HEK293 (cell line): ENCODE results near the gene DCAF4.

Experiments used
- BCL11A ChIP-seq: fragments of 450-650 bp; formaldehyde crosslinking; IDR thresholded peaks from 2 replicates; pipeline ENCODE4 v1.5.1; 2016; ENCODE audit warnings: low read depth, missing biosample characterization, missing genetic modification characterization
- EGR2 ChIP-seq: fragments of 450-650 bp; formaldehyde crosslinking; IDR thresholded peaks from 2 replicates; pipeline ENCODE4 v1.5.1; 2016; ENCODE audit warnings: low read depth, missing biosample characterization, missing genetic modification characterization
- FEZF1 ChIP-seq: fragments of 450-650 bp; formaldehyde crosslinking; IDR thresholded peaks from 2 replicates; pipeline ENCODE4 v1.5.1; 2016; ENCODE audit warnings: missing biosample characterization, missing genetic modification characterization
- KLF1 ChIP-seq: fragments of 450-650 bp; formaldehyde crosslinking; IDR thresholded peaks from 2 replicates; pipeline ENCODE4 v1.5.1; 2016; ENCODE audit warnings: missing biosample characterization, missing genetic modification characterization
- RBAK ChIP-seq: fragments of 450-650 bp; formaldehyde crosslinking; IDR thresholded peaks from 2 replicates; pipeline ENCODE4 v1.5.1; 2016; ENCODE audit warnings: missing biosample characterization, missing genetic modification characterization
- SP3 ChIP-seq: fragments of 450-650 bp; formaldehyde crosslinking; IDR thresholded peaks from 2 replicates; pipeline ENCODE4 v1.5.1; 2016; ENCODE audit warnings: missing biosample characterization, missing genetic modification characterization
- ZIC2 ChIP-seq: fragments of 450-650 bp; formaldehyde crosslinking; IDR thresholded peaks from 2 replicates; pipeline ENCODE4 v1.5.1; 2016; ENCODE audit warnings: missing biosample characterization, missing genetic modification characterization
- ZNF133 ChIP-seq: fragments of 450-650 bp; formaldehyde crosslinking; IDR thresholded peaks from 2 replicates; pipeline ENCODE4 v1.5.1; 2016; ENCODE audit warnings: missing biosample characterization, missing genetic modification characterization
- ZNF138 ChIP-seq: fragments of 450-650 bp; formaldehyde crosslinking; IDR thresholded peaks from 2 replicates; pipeline ENCODE4 v1.5.1; 2016; ENCODE audit warnings: missing biosample characterization, missing genetic modification characterization, borderline replicate concordance
- ZNF146 ChIP-seq: fragments of 450-650 bp; formaldehyde crosslinking; IDR thresholded peaks from 2 replicates; pipeline ENCODE4 v1.5.1; 2016; ENCODE audit warnings: missing biosample characterization, missing genetic modification characterization
- ZNF157 ChIP-seq: fragments of 450-650 bp; formaldehyde crosslinking; IDR thresholded peaks from 2 replicates; pipeline ENCODE4 v1.5.1; 2016; ENCODE audit warnings: missing biosample characterization, missing genetic modification characterization
- ZNF169 ChIP-seq: fragments of 450-650 bp; formaldehyde crosslinking; IDR thresholded peaks from 2 replicates; pipeline ENCODE4 v1.5.1; 2016; ENCODE audit warnings: missing biosample characterization, missing genetic modification characterization
- ZNF175 ChIP-seq: fragments of 450-650 bp; formaldehyde crosslinking; IDR thresholded peaks from 2 replicates; pipeline ENCODE4 v1.5.1; 2016; ENCODE audit warnings: missing biosample characterization, missing genetic modification characterization
- ZNF2 ChIP-seq: fragments of 450-650 bp; formaldehyde crosslinking; IDR thresholded peaks from 2 replicates; pipeline ENCODE4 v1.5.1; 2016; ENCODE audit warnings: missing biosample characterization, missing genetic modification characterization
- ZNF292 ChIP-seq: fragments of 450-650 bp; formaldehyde crosslinking; IDR thresholded peaks from 2 replicates; pipeline ENCODE4 v1.5.1; 2016; ENCODE audit warnings: low read depth, missing biosample characterization, missing genetic modification characterization, borderline replicate concordance
- ZNF311 ChIP-seq: fragments of 450-650 bp; formaldehyde crosslinking; IDR thresholded peaks from 2 replicates; pipeline ENCODE4 v1.5.1; 2017; ENCODE audit warnings: missing biosample characterization, missing genetic modification characterization, borderline replicate concordance
- ZNF324 ChIP-seq: fragments of 450-650 bp; formaldehyde crosslinking; IDR thresholded peaks from 2 replicates; pipeline ENCODE4 v1.5.1; 2016; ENCODE audit warnings: missing biosample characterization, missing genetic modification characterization
- ZNF530 ChIP-seq: fragments of 450-650 bp; formaldehyde crosslinking; IDR thresholded peaks from 2 replicates; pipeline ENCODE4 v1.5.1; 2016; ENCODE audit warnings: low read depth, missing biosample characterization, missing genetic modification characterization
- ZNF585B ChIP-seq: fragments of 450-650 bp; formaldehyde crosslinking; IDR thresholded peaks from 2 replicates; pipeline ENCODE4 v1.5.1; 2016; ENCODE audit warnings: missing biosample characterization, missing genetic modification characterization
- ZNF596 ChIP-seq: fragments of 450-650 bp; IDR thresholded peaks from 2 replicates; pipeline ENCODE4 v1.5.0; 2018; ENCODE audit warnings: missing biosample characterization, mild to moderate bottlenecking, missing genetic modification characterization, moderate library complexity
- ZNF654 ChIP-seq: fragments of 450-650 bp; formaldehyde crosslinking; IDR thresholded peaks from 2 replicates; pipeline ENCODE4 v1.5.1; 2016; ENCODE audit warnings: low read depth, missing biosample characterization, missing genetic modification characterization
- ZNF707 ChIP-seq: fragments of 450-650 bp; formaldehyde crosslinking; IDR thresholded peaks from 2 replicates; pipeline ENCODE4 v1.5.1; 2016; ENCODE audit warnings: missing biosample characterization, missing genetic modification characterization
- ZNF843 ChIP-seq: fragments of 450-650 bp; formaldehyde crosslinking; IDR thresholded peaks from 2 replicates; pipeline ENCODE4 v1.5.1; 2016; ENCODE audit warnings: missing biosample characterization, missing genetic modification characterization
- ZSCAN30 ChIP-seq: fragments of 450-650 bp; IDR thresholded peaks from 2 replicates; pipeline ENCODE4 v1.5.1; 2018; ENCODE audit warnings: missing biosample characterization, mild to moderate bottlenecking, missing genetic modification characterization, moderate library complexity
- TF ChIP-seq, protein P1 (sequence below): fragments of 450-650 bp; formaldehyde crosslinking; IDR thresholded peaks from 2 replicates; pipeline ENCODE4 v1.5.1; 2017; ENCODE audit warnings: missing biosample characterization, mild to moderate bottlenecking, missing genetic modification characterization, moderate library complexity
- TF ChIP-seq, protein P2 (sequence below): fragments of 450-650 bp; formaldehyde crosslinking; IDR thresholded peaks from 2 replicates; pipeline ENCODE4 v1.5.1; 2016; ENCODE audit warnings: missing biosample characterization, missing genetic modification characterization
- TF ChIP-seq, protein P3 (sequence below): fragments of 450-650 bp; formaldehyde crosslinking; IDR thresholded peaks from 2 replicates; pipeline ENCODE4 v1.5.1; 2016; ENCODE audit warnings: missing biosample characterization, missing genetic modification characterization
- TF ChIP-seq, protein P4 (sequence below): fragments of 450-650 bp; formaldehyde crosslinking; IDR thresholded peaks from 2 replicates; pipeline ENCODE4 v1.5.1; 2016; ENCODE audit warnings: missing biosample characterization, missing genetic modification characterization
- TF ChIP-seq, protein P5 (sequence below): fragments of 450-650 bp; formaldehyde crosslinking; IDR thresholded peaks from 2 replicates; pipeline ENCODE4 v1.5.0; 2017; ENCODE audit warnings: missing biosample characterization, missing genetic modification characterization, borderline replicate concordance
- TF ChIP-seq, protein P6 (sequence below): fragments of 450-650 bp; formaldehyde crosslinking; IDR thresholded peaks from 2 replicates; pipeline ENCODE4 v1.5.1; 2016; ENCODE audit warnings: missing biosample characterization, missing genetic modification characterization

DCAF4 gene

DNA sequence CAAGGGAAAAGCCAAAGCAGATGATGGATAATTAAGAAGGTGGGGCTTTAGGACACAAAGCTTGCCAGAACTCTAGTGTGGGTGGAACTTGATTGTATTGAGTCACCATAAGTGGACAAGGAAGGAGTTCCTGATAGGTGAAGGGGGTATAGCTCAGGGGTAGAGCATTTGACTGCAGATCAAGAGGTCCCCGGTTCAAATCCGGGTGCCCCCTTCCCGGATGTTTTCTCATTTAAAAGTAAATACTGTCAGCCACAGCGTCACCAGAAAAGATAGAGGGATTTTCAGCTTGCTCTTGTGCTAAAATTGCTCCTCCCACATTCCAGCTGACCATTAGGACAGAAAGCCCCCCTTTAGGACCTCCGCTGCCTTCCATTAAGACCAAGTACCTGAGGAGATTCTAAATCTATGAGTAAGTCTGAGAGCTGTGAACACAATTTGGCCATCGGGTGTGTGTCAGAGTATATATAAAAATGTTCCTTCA lies 36.6 kb downstream of the DCAF4 start (continued):
- TF ChIP-seq ZNF157 (tag by site-specific recombination) (no peak), ZNF843 (no peak), SP3 (tag by site-specific recombination) (peak; percentile 44), ZSCAN30 (tag by site-specific recombination) (peak; percentile 72; the same call in 1 of the 2 replicates), ZNF146 (no peak), RBAK (tag by site-specific recombination) (no peak), ZIC2 (tag by site-specific recombination) (no peak), ZNF324 (no peak), ZNF530 (tag by site-specific recombination) (no peak), ZNF2 (tag by site-specific recombination) (no peak; the same call in 1 of the 2 replicates), ZNF654 (no peak), ZNF585B (tag by site-specific recombination) (no peak), KLF1 (no peak; the same call in 1 of the 2 replicates), ZNF138 (tag by site-specific recombination) (no peak), ZNF292 (tag by site-specific recombination) (no peak), BCL11A (tag by site-specific recombination) (peak; percentile 74; the same call in 1 of the 2 replicates), ZNF133 (no peak), ZNF596 (no peak), ZNF311 (tag by site-specific recombination) (no peak), FEZF1 (tag by site-specific recombination) (no peak), ZNF169 (tag by site-specific recombination) (no peak), ZNF175 (no peak), EGR2 (tag by site-specific recombination) (0 out of 2 replicates have a peak, but pooled peaks have one; percentile 24), ZNF707 (tag by site-specific recombination) (no peak)
- TF ChIP-seq, protein P1, sequence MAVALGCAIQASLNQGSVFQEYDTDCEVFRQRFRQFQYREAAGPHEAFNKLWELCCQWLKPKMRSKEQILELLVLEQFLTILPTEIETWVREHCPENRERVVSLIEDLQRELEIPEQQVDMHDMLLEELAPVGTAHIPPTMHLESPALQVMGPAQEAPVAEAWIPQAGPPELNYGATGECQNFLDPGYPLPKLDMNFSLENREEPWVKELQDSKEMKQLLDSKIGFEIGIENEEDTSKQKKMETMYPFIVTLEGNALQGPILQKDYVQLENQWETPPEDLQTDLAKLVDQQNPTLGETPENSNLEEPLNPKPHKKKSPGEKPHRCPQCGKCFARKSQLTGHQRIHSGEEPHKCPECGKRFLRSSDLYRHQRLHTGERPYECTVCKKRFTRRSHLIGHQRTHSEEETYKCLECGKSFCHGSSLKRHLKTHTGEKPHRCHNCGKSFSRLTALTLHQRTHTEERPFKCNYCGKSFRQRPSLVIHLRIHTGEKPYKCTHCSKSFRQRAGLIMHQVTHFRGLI, result no peak; the same call in 1 of the 2 replicates
- TF ChIP-seq, protein P2, sequence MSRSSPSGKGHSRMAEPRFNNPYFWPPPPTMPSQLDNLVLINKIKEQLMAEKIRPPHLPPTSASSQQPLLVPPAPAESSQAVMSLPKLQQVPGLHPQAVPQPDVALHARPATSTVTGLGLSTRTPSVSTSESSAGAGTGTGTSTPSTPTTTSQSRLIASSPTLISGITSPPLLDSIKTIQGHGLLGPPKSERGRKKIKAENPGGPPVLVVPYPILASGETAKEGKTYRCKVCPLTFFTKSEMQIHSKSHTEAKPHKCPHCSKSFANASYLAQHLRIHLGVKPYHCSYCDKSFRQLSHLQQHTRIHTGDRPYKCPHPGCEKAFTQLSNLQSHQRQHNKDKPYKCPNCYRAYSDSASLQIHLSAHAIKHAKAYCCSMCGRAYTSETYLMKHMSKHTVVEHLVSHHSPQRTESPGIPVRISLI (tag by site-specific recombination), result no peak
- TF ChIP-seq, protein P3, sequence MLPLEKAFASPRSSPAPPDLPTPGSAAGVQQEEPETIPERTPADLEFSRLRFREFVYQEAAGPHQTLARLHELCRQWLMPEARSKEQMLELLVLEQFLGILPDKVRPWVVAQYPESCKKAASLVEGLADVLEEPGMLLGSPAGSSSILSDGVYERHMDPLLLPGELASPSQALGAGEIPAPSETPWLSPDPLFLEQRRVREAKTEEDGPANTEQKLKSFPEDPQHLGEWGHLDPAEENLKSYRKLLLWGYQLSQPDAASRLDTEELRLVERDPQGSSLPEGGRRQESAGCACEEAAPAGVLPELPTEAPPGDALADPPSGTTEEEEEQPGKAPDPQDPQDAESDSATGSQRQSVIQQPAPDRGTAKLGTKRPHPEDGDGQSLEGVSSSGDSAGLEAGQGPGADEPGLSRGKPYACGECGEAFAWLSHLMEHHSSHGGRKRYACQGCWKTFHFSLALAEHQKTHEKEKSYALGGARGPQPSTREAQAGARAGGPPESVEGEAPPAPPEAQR (tag by site-specific recombination), result no peak
- TF ChIP-seq, protein P4, sequence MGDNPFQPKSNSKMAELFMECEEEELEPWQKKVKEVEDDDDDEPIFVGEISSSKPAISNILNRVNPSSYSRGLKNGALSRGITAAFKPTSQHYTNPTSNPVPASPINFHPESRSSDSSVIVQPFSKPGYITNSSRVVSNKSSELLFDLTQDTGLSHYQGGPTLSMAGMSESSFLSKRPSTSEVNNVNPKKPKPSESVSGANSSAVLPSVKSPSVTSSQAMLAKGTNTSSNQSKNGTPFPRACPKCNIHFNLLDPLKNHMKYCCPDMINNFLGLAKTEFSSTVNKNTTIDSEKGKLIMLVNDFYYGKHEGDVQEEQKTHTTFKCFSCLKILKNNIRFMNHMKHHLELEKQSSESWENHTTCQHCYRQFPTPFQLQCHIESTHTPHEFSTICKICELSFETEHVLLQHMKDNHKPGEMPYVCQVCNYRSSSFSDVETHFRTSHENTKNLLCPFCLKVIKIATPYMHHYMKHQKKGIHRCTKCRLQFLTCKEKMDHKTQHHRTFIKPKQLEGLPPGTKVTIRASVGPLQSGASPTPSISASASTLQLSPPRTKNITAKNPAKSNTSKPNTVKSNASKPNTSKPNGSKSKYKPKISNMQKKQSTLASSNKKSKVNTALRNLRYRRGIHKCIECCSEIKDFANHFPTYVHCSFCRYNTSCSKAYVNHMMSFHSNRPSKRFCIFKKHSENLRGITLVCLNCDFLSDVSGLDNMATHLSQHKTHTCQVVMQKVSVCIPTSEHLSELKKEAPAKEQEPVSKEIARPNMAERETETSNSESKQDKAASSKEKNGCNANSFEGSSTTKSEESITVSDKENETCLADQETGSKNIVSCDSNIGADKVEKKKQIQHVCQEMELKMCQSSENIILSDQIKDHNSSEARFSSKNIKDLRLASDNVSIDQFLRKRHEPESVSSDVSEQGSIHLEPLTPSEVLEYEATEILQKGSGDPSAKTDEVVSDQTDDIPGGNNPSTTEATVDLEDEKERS (tag by site-specific recombination), result no peak
- TF ChIP-seq, protein P5, sequence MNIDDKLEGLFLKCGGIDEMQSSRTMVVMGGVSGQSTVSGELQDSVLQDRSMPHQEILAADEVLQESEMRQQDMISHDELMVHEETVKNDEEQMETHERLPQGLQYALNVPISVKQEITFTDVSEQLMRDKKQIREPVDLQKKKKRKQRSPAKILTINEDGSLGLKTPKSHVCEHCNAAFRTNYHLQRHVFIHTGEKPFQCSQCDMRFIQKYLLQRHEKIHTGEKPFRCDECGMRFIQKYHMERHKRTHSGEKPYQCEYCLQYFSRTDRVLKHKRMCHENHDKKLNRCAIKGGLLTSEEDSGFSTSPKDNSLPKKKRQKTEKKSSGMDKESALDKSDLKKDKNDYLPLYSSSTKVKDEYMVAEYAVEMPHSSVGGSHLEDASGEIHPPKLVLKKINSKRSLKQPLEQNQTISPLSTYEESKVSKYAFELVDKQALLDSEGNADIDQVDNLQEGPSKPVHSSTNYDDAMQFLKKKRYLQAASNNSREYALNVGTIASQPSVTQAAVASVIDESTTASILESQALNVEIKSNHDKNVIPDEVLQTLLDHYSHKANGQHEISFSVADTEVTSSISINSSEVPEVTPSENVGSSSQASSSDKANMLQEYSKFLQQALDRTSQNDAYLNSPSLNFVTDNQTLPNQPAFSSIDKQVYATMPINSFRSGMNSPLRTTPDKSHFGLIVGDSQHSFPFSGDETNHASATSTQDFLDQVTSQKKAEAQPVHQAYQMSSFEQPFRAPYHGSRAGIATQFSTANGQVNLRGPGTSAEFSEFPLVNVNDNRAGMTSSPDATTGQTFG (tag by site-specific recombination), result no peak
- TF ChIP-seq, protein P6, sequence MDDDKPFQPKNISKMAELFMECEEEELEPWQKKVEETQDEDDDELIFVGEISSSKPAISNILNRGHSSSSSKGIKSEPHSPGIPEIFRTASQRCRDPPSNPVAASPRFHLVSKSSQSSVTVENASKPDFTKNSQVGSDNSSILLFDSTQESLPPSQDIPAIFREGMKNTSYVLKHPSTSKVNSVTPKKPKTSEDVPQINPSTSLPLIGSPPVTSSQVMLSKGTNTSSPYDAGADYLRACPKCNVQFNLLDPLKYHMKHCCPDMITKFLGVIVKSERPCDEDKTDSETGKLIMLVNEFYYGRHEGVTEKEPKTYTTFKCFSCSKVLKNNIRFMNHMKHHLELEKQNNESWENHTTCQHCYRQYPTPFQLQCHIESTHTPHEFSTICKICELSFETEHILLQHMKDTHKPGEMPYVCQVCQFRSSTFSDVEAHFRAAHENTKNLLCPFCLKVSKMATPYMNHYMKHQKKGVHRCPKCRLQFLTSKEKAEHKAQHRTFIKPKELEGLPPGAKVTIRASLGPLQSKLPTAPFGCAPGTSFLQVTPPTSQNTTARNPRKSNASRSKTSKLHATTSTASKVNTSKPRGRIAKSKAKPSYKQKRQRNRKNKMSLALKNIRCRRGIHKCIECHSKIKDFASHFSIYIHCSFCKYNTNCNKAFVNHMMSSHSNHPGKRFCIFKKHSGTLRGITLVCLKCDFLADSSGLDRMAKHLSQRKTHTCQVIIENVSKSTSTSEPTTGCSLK (tag by site-specific recombination), result no peak
